GM18870 (cell line): Measurements from ENCODE around the gene GNG3.

Experiments
- ATAC-seq: cut with Tn5 transposase; IDR thresholded peaks from one replicate; pipeline ENCODE4 v1.9.1; 2021; ENCODE audit warnings: moderate library complexity; ENCODE audit not compliant: unreplicated experiment

Gene GNG3

GRCh38 chr11:62753736-62754603, 46.5 kb downstream of the GNG3 start, which contains the start of gene ZBTB3:
Gene ZBTB3, minus strand, starts transcription at chr11:62754160. Its CDS starts 496 bp downstream, at chr11:62753664.
- peak; percentile 97 for ATAC-seq

DNA sequence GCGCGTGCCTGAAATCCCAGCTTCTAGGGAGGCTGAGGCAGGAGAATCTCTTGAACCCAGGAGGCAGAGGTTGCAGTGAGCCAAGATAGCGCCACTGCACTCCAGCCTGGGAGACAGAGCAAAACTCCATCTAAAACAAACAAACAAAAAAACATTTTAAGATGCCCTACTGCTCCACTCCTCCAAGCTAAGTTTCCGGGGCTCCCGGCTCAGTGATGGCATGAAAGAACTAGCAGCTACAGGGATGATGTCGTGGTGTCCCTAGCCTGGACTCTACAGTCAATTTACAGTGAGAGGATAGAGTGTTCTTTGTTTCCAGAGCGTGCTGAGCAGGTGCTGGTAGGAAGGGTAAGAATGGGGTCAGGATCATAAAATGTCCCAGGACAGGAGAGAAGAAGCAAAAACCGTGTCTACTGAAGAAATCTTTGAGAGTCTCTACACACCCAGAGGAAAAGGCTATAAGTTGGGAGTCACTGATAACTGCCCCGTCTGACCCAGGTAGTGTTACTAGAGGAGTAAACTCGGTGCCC, 47.7 kb downstream of the GNG3 start:
- no peak for ATAC-seq

DNA sequence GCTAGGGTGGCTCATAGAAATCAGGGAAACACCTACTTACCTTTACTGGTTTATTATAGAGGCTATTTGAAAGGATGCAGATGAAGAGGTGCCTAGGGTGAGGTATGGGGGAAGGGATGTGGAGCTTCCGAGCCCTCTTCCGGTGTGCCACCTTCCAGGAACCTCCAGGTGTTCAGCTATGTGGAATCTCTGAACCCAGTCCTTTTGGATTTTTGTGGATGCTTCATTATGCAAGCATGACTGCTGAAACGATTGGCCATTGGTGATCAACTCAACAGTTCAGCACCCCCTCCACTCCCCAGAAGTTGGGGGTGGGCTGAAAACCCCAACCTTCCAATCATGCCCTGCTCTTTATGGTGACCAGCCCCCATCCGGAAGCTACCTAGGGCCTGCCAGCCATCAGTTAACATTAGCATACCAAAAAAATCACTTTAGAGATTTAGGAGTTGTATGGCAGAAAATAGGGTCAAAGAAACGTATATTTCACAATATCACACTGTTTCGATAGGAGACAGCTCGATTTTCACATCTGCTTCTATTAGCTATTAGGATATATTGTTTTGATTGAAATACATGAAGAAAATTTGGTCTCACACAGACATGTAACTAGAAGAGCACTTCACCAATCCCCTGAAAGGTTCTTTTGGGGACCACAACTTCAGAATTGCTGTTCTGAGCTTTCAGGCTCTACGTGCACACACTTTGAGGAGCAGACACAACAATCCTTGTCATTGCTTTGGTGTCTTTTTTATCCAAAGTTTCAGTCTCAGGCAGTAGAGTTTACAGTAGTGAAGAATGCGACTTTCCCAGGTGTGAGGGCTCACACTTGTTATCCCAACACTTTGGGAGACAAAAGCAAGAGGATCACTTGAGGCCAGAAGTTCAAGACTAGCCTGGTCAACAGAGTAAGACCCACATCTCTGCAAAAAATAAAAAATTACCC, 50.6 kb downstream of the GNG3 start:
- no peak for ATAC-seq
